IMR-90 (cell line): ENCODE results near the gene NLRC3. TPM values are rescaled to one million over a fixed set of nuclear protein-coding genes. Genes with fewer than 3 reads are reported as not detected.

Experiments
- ATAC-seq: fragments of 200-7000 bp; cut with Tn5 transposase; 2 replicates; pipeline ENCODE4 v1.9.1; 2020; ENCODE audit warnings: low read depth, mild to moderate bottlenecking, moderate library complexity
- BruUV-seq: library from RNA; stranded (reverse); fragments of 400-500 nt; replicated peaks from 2 replicates; lab custom pipeline; 2021; lab: Mats Ljungman, UMichigan
- CTCF ChIA-PET: fragments of 300-600 bp; formaldehyde crosslinking; extraction: SDS; loops from one replicate; lab custom pipeline; 2021; ENCODE audit warnings: antibody characterized with exemption; lab: Yijun Ruan, JAX
- POLR2A ChIA-PET: fragments of 300-600 bp; sonication (Branson Sonifier 250); formaldehyde crosslinking; loops from one replicate; lab custom pipeline; 2022; ENCODE audit warnings: antibody characterized with exemption; ENCODE audit not compliant: unreplicated experiment; lab: Charles Lee
- DNase-seq: peaks from one replicate; pipeline ENCODE4 v3.0.0; 2013
- H2AFZ ChIP-seq: replicated peaks from 2 replicates; pipeline ENCODE3; 2013; ENCODE audit warnings: low read length, mild to moderate bottlenecking; ENCODE audit not compliant: poor library complexity
- H2AK5ac ChIP-seq: 2 replicates; pipeline ENCODE4 v1.6.1; 2013; ENCODE audit warnings: low read depth, low read length, inconsistent platforms
- H2AK9ac ChIP-seq: replicated peaks from 2 replicates; pipeline ENCODE3; 2013; ENCODE audit warnings: mild to moderate bottlenecking, low read depth, low read length, moderate library complexity; ENCODE audit not compliant: poor library complexity
- H2BK120ac ChIP-seq: 2 replicates; pipeline ENCODE4 v1.6.1; 2013; ENCODE audit warnings: low read depth, low read length, inconsistent platforms
- H2BK15ac ChIP-seq: 3 replicates; pipeline ENCODE4 v1.6.1; 2013; ENCODE audit warnings: low read depth, low read length, inconsistent platforms
- H2BK20ac ChIP-seq: 2 replicates; pipeline ENCODE4 v1.6.1; 2013; ENCODE audit warnings: low read depth, mild to moderate bottlenecking, inconsistent platforms, low read length, moderate library complexity
- H2BK5ac ChIP-seq: 2 replicates; pipeline ENCODE4 v1.6.1; 2013; ENCODE audit warnings: mild to moderate bottlenecking, low read depth, low read length, inconsistent platforms; ENCODE audit not compliant: poor library complexity, severe bottlenecking
- H3K14ac ChIP-seq: replicated peaks from 2 replicates; pipeline ENCODE4 v1.6.1; 2013; ENCODE audit warnings: low read depth, low read length, inconsistent platforms
- H3K18ac ChIP-seq: 2 replicates; pipeline ENCODE4 v1.6.1; 2013; ENCODE audit warnings: low read depth, low read length, control low read depth
- H3K23ac ChIP-seq: 2 replicates; pipeline ENCODE4 v1.6.1; 2013; ENCODE audit warnings: low read depth, low read length, inconsistent platforms
- H3K27ac ChIP-seq: 2 replicates; pipeline ENCODE4 v1.5.1; 2013; ENCODE audit warnings: mild to moderate bottlenecking, control low read depth, low read length; ENCODE audit not compliant: insufficient read depth
- H3K27me3 ChIP-seq: 2 replicates; pipeline ENCODE4 v1.6.1; 2013; ENCODE audit warnings: low read length; ENCODE audit not compliant: control insufficient read depth, insufficient read depth
- H3K36me3 ChIP-seq: 2 replicates; pipeline ENCODE4 v1.6.1; 2013; ENCODE audit warnings: low read length, mixed read lengths; ENCODE audit not compliant: control insufficient read depth, insufficient read depth
- H3K4ac ChIP-seq: 2 replicates; pipeline ENCODE4 v1.6.1; 2013; ENCODE audit warnings: low read depth, low read length, inconsistent platforms
- H3K4me1 ChIP-seq: 2 replicates; pipeline ENCODE4 v1.6.1; 2013; ENCODE audit warnings: low read length, mixed read lengths; ENCODE audit not compliant: control insufficient read depth, insufficient read depth
- H3K4me2 ChIP-seq: 2 replicates; pipeline ENCODE4 v1.6.1; 2013; ENCODE audit warnings: low read depth, mild to moderate bottlenecking, control low read depth, low read length, moderate library complexity
- H3K4me3 ChIP-seq: 2 replicates; pipeline ENCODE4 v1.5.1; 2013; ENCODE audit warnings: low read depth, mild to moderate bottlenecking, control low read depth, low read length, moderate library complexity; ENCODE audit not compliant: insufficient read depth
- H3K56ac ChIP-seq: 2 replicates; pipeline ENCODE4 v1.6.1; 2013; ENCODE audit warnings: low read length, inconsistent platforms; ENCODE audit not compliant: insufficient read depth; ENCODE audit errors: extremely low read depth
- H3K79me1 ChIP-seq, 2 experiments: 2 replicates each; pipeline ENCODE4 v1.6.1; 2013; ENCODE audit warnings: low read length in 2 of 2, inconsistent platforms in 1 of 2, low read depth in 1 of 2
- H3K9ac ChIP-seq: 2 replicates; pipeline ENCODE4 v1.6.1; 2013; ENCODE audit warnings: low read depth, low read length, control low read depth
- H3K9me1 ChIP-seq: 2 replicates; pipeline ENCODE4 v1.6.1; 2013; ENCODE audit warnings: low read length, inconsistent platforms; ENCODE audit not compliant: insufficient read depth
- H3K9me3 ChIP-seq: 2 replicates; pipeline ENCODE4 v1.6.1; 2013; ENCODE audit warnings: low read length; ENCODE audit not compliant: control insufficient read depth, insufficient read depth
- H4K20me1 ChIP-seq: 2 replicates; pipeline ENCODE4 v1.6.1; 2013; ENCODE audit warnings: low read length, inconsistent platforms; ENCODE audit not compliant: insufficient read depth
- H4K5ac ChIP-seq: 2 replicates; pipeline ENCODE4 v1.6.1; 2013; ENCODE audit warnings: mild to moderate bottlenecking, low read depth, low read length, control low read depth
- H4K8ac ChIP-seq, 2 experiments: 2 replicates each; pipeline ENCODE4 v1.6.1; 2013; ENCODE audit warnings: low read depth in 2 of 2, low read length in 2 of 2, control low read depth in 1 of 2, inconsistent platforms in 1 of 2
- H4K91ac ChIP-seq: 2 replicates; pipeline ENCODE4 v1.6.1; 2013; ENCODE audit warnings: low read depth, low read length, inconsistent platforms; ENCODE audit not compliant: insufficient read depth
- CEBPB ChIP-seq: IDR thresholded peaks from 2 replicates; pipeline ENCODE4 v1.6.1; 2012; ENCODE audit warnings: low read depth, low read length, improper control_type of control experiment
- CHD1 ChIP-seq: IDR thresholded peaks from 2 replicates; pipeline ENCODE4 v1.6.1; 2012; ENCODE audit warnings: low read depth, low read length, improper control_type of control experiment
- CTCF ChIP-seq: conservative IDR thresholded peaks from 2 replicates; pipeline ENCODE4 v1.5.1; 2012; ENCODE audit warnings: mild to moderate bottlenecking, low read depth, low read length, improper control_type of control experiment
- ELK1 ChIP-seq: fragments of 150-350 bp; IDR thresholded peaks from 2 replicates; pipeline ENCODE4 v1.6.1; 2016; ENCODE audit warnings: low read depth, mild to moderate bottlenecking, low read length, moderate library complexity, borderline replicate concordance
- MAFK ChIP-seq: IDR thresholded peaks from 2 replicates; pipeline ENCODE4 v1.6.1; 2012; ENCODE audit warnings: low read depth, low read length, improper control_type of control experiment
- MAZ ChIP-seq: IDR thresholded peaks from 2 replicates; pipeline ENCODE4 v1.6.1; 2012; ENCODE audit warnings: low read depth, mild to moderate bottlenecking, low read length, improper control_type of control experiment, moderate library complexity, borderline replicate concordance
- NFE2L2 ChIP-seq: fragments of 150-350 bp; IDR thresholded peaks from 2 replicates; pipeline ENCODE4 v1.6.1; 2016; ENCODE audit warnings: low read depth, mild to moderate bottlenecking, low read length
- RCOR1 ChIP-seq: IDR thresholded peaks from 2 replicates; pipeline ENCODE4 v1.6.1; 2012; ENCODE audit warnings: mild to moderate bottlenecking, low read length, improper control_type of control experiment; ENCODE audit not compliant: insufficient replicate concordance
- RFX5 ChIP-seq: IDR thresholded peaks from 2 replicates; pipeline ENCODE4 v1.8.0; 2012; ENCODE audit warnings: low read depth, mild to moderate bottlenecking, low read length, moderate library complexity
- SMC3 ChIP-seq: fragments of 150-350 bp; IDR thresholded peaks from 2 replicates; pipeline ENCODE4 v1.6.1; 2016; ENCODE audit warnings: low read depth, mild to moderate bottlenecking, antibody characterized with exemption, low read length, moderate library complexity
- USF2 ChIP-seq: fragments of 150-350 bp; IDR thresholded peaks from 2 replicates; pipeline ENCODE4 v1.6.1; 2017; ENCODE audit warnings: mild to moderate bottlenecking, antibody characterized with exemption, low read length, low read depth
- WGBS, 2 experiments: methylation state at CpG; one replicate each; pipeline versions ENCODE4 v1.1.5 to v1.1.7; 2013; ENCODE audit warnings: missing lambda C conversion rate in 2 of 2; ENCODE audit not compliant: insufficient read length in 1 of 2; ENCODE audit errors: extremely low coverage in 2 of 2; 5-methylcytosine and 5-hydroxymethylcytosine counted together
- dilution Hi-C: fragments of 300-500 bp; cut with HindIII; formaldehyde crosslinking; loops from one replicate; pipeline ENCODE4 v1.14.3; 2018; ENCODE audit warnings: low sequenced_read_pairs; ENCODE audit not compliant: unreplicated experiment
- in situ Hi-C: fragments of 300-500 bp; cut with MboI; formaldehyde crosslinking; loops from 3 replicates; pipeline ENCODE4 v1.14.3; 2019; ENCODE audit warnings: low sequenced_read_pairs, inconsistent platforms, mixed read lengths
- intact Hi-C: fragments of 100-400 bp; cut with micrococcal nuclease; formaldehyde crosslinking; loops from 2 replicates; pipeline ENCODE4 v1.10.0; 2022
- polyA plus RNA-seq, 3 experiments: library from polyadenylated mRNA; depleted of rRNA; stranded (reverse); fragments of >200 nt; gene quantifications; 2 replicates each; pipeline ENCODE4 v1.2.3, GENCODE V29; 2012; ENCODE audit warnings: low replicate concordance in 1 of 3
- total RNA-seq: library from RNA; depleted of rRNA; stranded (reverse); fragments of >200 nt; gene quantifications from 2 replicates; pipeline ENCODE4 v1.2.3, GENCODE V29; 2012

The NLRC3 gene
- total and polyA plus RNA-seq, 2 of the 4 experiments (the other 2 are of a cell fraction), result not detected

GRCh38 chr16:3592559-3592958 is 15.4 kb upstream of the NLRC3 start:
- Histone ChIP-seq H4K5ac (no peak overlapping the region), H3K23ac (no peak overlapping the region), H3K4me2 (no peak overlapping the region), H2BK120ac (no peak overlapping the region), H4K20me1 (no peaks in the 10 kb centered on the region), H4K8ac (no peak overlapping the region), H3K4ac (no peak overlapping the region), H4K91ac (no peak overlapping the region), H2AK5ac (no peak overlapping the region), H3K4me1 (no peaks in the 10 kb centered on the region), H2BK5ac (no peak overlapping the region), H3K14ac (no peak overlapping the region), H3K9me3 (no peaks in the 10 kb centered on the region), H3K18ac (no peak overlapping the region), H3K27ac (no peak overlapping the region), H3K36me3 (peaks cover 21% of the 10 kb centered on the region; the same call in 1 of the 2 replicates), H2BK20ac (no peak overlapping the region), H3K56ac (no peak overlapping the region), H2AK9ac (peak overlapping the region; percentile 24), H3K9me1 (peaks cover 6% of the 10 kb centered on the region; the same call in 1 of the 2 replicates), H2AFZ (no peak overlapping the region), H3K27me3 (no peaks in the 10 kb centered on the region), H3K4me3 (no peak overlapping the region), H3K79me1 (no peaks in the 10 kb centered on the region), H3K9ac (no peak overlapping the region), H2BK15ac (no peak overlapping the region)
- in situ Hi-C loops (no loop called here), dilution Hi-C loops (no loop called here), intact Hi-C loops (no loop called here)
- BruUV-seq, result no TSS peak
- CTCF ChIA-PET, result no interaction called here
- POLR2A ChIA-PET, result no interaction called here
- no peak for DNase-seq
- WGBS, 2 experiments, result 91% methylated on average over 4 of the region's 12 CpGs; no CpG with 5 or more reads in 1 of the 2 experiments
- TF ChIP-seq CTCF, result no peak
- no peak for TF ChIP-seq MAZ
- no peak for TF ChIP-seq CHD1
- no peak for TF ChIP-seq ELK1
- TF ChIP-seq MAFK, result no peak
- TF ChIP-seq CEBPB, result no peak
- TF ChIP-seq SMC3, result no peak
- no peak for TF ChIP-seq USF2
- no peak for TF ChIP-seq RFX5
- TF ChIP-seq NFE2L2, result no peak
- TF ChIP-seq RCOR1, result no peak
- no peak for ATAC-seq
